GM19239 (cell line): ENCODE results near the gene CXCL16.

Experiments used
- DNase-seq: peaks from one replicate; pipeline ENCODE4 v3.0.0; 2011; ENCODE audit warnings: low spot score; ENCODE audit not compliant: insufficient read length
- FAIRE-seq: peaks from 2 replicates; lab custom pipeline; 2011; peaks lifted over from hg19 to GRCh38; lab: Jason Lieb, UNC

CXCL16 gene, protein sequence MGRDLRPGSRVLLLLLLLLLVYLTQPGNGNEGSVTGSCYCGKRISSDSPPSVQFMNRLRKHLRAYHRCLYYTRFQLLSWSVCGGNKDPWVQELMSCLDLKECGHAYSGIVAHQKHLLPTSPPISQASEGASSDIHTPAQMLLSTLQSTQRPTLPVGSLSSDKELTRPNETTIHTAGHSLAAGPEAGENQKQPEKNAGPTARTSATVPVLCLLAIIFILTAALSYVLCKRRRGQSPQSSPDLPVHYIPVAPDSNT

DNA sequence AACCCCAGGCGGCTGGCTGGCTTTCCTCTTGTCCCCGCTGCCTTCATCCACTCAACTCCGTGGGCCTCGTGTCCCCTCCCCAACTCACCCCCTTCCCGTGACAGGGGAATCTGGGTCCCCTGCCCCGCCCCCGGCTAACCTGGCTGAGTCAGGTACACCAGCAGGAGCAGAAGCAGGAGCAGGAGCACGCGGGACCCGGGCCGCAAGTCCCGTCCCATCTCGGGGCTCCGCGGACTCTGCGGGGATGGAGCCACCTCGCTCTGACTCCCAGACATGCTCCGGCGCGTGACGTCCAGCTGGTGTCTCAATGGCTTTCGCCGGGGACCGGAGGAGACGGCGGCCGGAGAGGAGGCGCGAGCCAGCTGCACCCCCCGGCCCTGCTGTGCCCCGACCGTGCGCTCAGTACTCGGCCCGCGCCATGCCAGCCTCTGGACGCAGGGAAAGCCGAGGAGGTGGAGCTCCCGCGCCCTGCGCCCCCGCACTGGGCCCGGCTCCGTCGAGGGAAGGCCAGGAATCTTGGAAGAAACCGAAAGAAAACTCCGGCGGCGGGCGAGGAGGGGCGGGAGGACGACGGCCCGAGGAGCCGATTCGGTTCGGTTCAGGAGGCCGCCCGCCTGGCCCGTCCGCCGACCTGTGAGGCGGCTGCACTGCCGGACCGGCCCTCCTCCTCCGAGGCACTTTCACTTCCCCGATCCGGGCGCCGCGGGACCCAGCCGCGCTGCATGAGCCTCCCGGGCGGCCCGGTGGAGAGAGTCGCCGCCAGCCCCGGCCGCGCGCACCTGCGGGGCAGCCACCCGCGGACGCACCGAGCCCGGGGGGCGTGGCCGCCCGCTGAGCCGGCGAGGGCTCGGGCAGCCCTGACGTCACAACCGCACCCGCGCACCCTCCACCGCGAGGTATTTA lies at the start of gene CXCL16, which contains the start of gene ZMYND15:
CXCL16 (minus strand) TSS at position 807 of the 903 bp plus-strand sequence; CDS start at position 218, 589 bp downstream.
ZMYND15 (plus strand) TSS at position 712 of the 903 bp plus-strand sequence. CDS start 716 bp downstream, outside the sequence.
- FAIRE-seq = no peak
- peak; percentile 73 for DNase-seq

DNA sequence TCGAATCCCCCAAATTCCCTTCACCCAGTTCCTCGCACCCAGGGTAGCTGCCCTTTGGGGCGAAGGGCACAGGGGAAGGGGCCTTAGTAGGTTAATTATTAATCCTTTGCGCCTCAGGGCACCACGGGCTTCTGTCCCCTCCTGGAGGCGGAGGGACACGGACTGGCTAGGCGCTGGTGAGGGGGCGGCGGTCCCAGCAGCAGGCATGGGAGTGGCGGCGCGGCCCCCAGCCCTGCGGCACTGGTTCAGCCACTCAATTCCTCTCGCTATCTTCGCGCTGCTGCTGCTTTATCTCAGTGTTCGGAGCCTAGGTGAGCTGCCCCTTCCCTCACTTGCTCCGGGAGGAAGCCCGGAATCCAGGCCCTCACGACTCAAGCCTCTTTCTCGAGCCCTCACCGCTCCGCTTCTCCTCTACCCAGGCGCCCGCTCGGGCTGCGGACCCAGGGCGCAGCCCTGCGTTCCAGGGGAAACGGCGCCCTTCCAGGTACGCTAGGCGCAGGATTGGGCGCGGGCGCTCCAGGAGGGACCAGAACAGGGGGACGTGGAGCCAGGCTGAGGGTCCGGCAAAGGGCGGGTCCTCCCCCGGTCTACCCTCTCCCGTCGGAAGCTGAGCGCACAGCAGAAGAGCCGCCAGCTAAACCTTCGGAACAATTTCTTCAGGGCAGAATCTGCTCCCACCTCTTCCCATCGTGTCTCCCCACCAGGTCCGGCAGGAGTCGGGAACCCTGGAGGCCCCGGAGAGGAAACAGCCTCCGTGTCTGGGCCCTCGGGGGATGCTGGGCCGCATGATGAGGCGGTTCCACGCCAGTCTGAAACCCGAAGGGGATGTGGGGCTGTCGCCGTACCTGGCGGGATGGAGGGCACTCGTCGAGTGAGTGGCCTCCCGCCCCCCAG lies 49.3 kb upstream of the CXCL16 start, which contains the start of gene GLTPD2:
GLTPD2 (plus strand) TSS at position 158 of the 894 bp plus-strand sequence; CDS start at position 206, 48 bp downstream.
- FAIRE-seq (no peak), DNase-seq (no peak)

DNA sequence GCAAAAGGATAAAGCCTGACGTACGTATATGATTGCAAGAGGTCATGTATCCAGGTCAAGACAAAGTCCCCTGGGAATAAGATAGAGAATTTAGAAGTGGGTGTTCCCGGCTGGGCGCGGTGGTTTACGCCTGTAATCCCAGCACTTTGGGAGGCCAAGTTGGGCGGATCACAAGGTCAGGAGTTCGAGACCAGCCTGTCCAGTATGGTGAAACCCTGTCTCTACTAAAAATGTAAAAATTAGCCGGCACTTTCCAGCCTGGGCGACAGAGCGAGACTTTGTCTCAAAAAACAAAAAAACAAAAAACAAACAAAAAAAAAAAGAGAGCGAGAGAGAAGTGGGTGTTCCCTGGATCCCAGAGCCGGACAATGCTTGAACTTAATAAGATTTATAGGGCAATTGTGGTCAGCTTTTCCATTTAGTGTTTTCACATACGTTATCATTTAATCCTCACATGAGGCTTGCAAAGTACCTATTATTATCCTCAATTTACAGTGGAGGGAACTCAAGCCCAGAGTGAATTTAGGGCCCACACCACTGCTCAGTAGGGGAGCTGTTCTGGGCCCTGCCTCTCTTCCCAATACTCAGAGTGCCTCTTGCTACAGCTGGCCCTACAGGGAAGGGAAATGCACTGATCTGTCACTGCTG lies 48.6 kb upstream of the CXCL16 start:
- FAIRE-seq (no peak), DNase-seq (no peak)

DNA sequence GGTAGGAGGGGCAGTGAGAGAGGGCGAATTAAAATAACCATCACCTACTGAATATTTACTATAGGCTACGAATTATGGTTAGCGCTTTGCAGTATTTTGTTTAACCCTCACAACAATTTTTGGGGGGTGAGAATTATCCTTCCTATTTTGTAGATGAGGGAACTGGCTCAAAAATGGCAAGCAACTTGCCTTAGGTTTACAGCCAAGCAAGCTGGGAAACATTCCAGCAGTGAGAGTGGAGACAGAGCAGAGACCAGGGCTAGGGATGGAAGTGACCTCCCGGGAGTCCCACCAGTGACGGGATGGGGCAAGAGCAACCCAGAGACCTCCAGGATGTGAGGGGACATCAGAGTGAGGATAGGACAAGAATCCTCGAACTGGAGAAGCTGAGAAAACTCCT lies 46.8 kb upstream of the CXCL16 start:
- DNase-seq = no peak
- FAIRE-seq = no peak

DNA sequence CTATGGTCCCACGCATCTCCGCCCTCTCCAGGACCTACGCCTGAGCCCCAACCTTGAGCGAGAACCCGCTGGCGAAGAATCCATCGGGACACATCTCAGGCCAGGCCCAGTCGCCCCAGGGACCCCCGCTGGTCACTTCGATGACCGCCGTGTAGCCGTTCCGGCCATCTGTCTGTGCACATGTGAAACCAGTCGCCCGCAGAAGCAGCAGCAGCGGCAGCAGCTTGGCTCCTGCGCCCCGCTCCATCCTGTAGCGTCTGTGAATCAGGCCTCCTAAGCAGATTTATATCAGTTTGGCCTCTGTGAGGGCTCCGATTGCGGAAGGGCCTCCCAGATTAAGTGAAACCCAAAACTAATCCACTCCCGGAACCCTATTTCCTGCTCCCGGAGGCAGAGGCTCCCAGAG lies 46.4 kb upstream of the CXCL16 start, which contains the start of gene VMO1:
VMO1 (minus strand) TSS at position 259 of the 406 bp plus-strand sequence; CDS start at position 247, 12 bp downstream.
- FAIRE-seq (no peak), DNase-seq (no peak)

DNA sequence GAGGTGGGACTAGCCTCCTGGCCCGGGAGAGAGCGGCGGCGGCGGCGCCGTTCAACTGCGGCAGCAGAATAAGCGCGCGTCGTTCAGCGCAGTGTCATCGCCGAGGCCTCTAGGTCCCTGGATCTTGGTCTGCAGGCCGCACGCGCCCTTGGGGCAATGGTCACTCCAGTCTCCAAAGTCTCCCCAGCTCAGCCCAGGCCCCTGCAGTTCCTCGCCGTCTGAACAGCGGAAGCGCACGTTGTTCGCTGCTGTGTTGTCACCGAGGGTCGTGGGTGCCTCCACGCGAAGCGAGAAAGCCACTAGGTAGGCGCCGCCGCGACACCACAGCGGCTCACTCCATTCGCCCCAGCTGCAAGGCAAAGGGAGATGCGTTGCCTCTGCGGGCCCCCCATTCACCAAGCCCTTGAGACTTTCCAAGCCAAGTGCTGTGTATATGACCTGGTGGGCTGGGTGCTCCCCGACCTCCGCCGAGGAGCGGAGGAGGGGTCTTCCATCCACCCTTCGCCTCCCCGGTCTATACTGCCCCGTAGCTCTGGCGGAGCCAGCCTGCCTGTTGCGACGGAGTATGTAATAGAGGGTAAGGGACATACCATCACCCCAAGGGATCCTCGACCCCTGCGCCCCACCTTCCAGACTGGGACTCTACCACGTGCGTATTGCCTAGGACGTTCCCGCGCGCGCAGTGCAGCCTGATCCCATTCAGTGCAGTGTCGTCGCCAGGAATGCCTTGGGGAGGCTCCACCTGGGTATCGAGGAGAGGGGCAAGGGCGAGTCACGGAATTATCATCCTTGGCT lies 45.8 kb upstream of the CXCL16 start:
- FAIRE-seq = no peak

GRCh38 chr17:4782652-4783051 lies 42.9 kb upstream of the CXCL16 start:
- FAIRE-seq (no peak), DNase-seq (no peak)

More for the DNA sequence above, 45.8 kb upstream of the CXCL16 start:
- DNase-seq = no peak

- no peak for DNase-seq
Measured at GRCh38 chr17:4780325-4780955, 40.7 kb upstream of the CXCL16 start.

GRCh38 chr17:4777969-4778760 lies 38.4 kb upstream of the CXCL16 start:
- FAIRE-seq = no peak
- no peak for DNase-seq

More at GRCh38 chr17:4780325-4780955, 40.7 kb upstream of the CXCL16 start:
- no peak for FAIRE-seq

- DNase-seq (no peak), FAIRE-seq (no peak)
Measured at GRCh38 chr17:4772235-4772613, 32.5 kb upstream of the CXCL16 start.

DNA sequence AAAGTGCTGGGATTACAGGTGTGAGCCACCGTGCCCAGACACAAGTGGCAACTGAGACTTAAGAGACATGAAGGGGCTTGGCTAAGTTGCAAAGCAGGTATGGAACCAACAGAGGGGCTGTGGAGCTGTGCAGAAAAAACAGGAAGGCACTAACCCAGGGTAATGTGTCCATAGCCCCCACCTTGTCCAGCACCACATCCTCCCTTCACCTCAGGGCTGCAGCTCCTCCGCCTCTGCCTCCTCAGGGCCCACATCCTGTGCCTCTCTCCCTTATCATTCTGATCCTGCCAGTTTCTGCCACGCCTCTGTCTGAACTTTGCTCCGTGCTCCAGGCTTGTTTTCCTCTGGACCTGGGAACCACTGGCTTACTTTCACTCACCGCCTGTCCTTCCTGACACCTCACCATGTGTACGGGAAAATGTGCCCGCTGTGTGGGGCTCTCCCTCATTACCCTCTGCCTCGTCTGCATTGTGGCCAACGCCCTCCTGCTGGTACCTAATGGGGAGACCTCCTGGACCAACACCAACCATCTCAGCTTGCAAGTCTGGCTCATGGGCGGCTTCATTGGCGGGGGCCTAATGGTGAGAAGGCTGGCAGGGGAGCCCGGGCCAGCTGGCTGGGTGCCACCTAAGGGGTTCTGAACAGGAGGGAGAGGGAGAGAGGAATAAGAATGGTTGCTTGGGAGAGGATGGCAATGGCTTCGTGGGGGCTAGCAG lies 31.9 kb upstream of the CXCL16 start, which contains the start of gene TM4SF5:
TM4SF5 (plus strand) TSS at position 368 of the 716 bp plus-strand sequence; CDS start at position 405, 37 bp downstream.
- DNase-seq = no peak
- no peak for FAIRE-seq

DNA sequence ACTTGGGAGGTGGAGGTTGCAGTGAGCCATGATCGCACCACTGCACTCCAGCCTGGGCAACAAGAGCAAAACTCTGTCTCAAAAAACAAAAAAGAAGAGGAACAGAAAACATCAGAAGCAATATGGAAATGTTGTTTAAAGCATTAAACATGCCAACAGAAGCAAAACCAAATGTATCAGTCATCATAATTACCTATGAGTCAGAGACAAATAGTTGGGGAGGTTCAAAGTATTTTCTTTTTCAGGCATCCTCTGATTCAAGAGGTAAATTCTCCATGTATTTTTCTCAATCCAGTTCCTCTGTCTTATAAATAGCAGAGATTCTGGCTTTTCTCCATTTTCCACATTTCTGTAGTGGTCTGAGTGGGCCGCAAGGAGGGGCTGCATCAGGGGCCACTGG lies 29.9 kb upstream of the CXCL16 start:
- DNase-seq (no peak), FAIRE-seq (no peak)

GRCh38 chr17:4768298-4768697 lies 28.6 kb upstream of the CXCL16 start:
- DNase-seq = no peak
- FAIRE-seq = no peak

GRCh38 chr17:4766723-4767122 lies 27.0 kb upstream of the CXCL16 start:
- no peak for DNase-seq
- FAIRE-seq = no peak

DNA sequence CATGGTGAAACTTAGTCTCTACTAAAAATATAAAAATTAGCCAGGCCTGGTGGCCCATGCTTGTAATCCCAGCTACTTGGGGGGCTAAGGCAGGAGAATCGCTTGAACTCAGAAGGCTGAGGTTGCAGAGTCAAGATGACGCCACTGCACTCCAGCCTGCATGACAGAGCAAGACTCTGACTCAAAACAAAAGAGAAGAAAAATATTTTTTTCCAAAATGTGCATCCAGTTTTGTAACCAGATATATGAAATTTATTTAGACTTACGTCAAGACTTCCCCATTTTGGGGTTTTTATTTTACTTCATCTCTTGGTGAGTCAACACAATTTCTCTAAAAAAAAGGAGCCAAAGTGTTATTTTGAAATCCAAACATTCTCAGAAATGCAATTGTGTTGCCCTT lies 26.5 kb upstream of the CXCL16 start:
- FAIRE-seq (no peak), DNase-seq (no peak)

GRCh38 chr17:4764595-4764994 lies 24.9 kb upstream of the CXCL16 start:
- FAIRE-seq (no peak), DNase-seq (no peak)

DNA sequence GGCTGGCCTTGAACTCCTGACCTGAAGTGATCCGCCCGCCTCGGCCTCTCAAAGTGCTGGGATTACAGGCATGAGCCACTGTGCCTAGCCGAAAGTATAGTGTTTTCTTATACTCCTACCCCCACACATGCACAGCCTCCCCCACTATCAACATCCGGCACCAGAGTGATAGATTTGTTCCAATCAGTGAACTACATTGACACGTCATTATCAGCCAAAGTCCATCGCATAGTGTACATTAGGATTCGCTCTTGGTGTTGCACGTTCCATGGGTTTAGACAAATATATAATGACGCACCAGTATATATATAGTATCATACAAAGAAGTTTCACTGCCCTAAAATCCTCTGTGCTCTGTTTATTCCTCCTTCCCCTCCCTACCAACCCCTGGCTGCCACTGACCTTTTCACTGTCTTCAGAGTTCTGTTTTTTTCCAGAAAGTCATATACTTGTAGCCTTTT lies 20.1 kb upstream of the CXCL16 start:
- FAIRE-seq (no peak), DNase-seq (no peak)
